OCI-LY7 (cell line): ENCODE results near the gene OLA1. TPM values are rescaled to one million over a fixed set of nuclear protein-coding genes. Genes with fewer than 3 reads are reported as not detected.

Experiments used
- BruUV-seq: library from RNA; stranded (reverse); fragments of 400-500 nt; replicated peaks from 2 replicates; lab custom pipeline; 2021; lab: Mats Ljungman, UMichigan
- CTCF ChIA-PET: fragments of 300-600 bp; sonication (Branson Sonifier 250); formaldehyde crosslinking; loops from one replicate; lab custom pipeline; 2022; ENCODE audit warnings: antibody characterized with exemption; ENCODE audit not compliant: unreplicated experiment; lab: Charles Lee
- POLR2A ChIA-PET: fragments of 300-600 bp; sonication (Branson Sonifier 250); formaldehyde crosslinking; loops from one replicate; lab custom pipeline; 2022; ENCODE audit warnings: antibody characterized with exemption; lab: Charles Lee
- DNase-seq: peaks from one replicate; pipeline ENCODE4 v3.0.0-alpha.2; 2015; ENCODE audit warnings: low spot score
- H2AFZ ChIP-seq: fragments of 200-600 bp; sonication (generic), shearing (Covaris generic); 2 replicates; pipeline ENCODE4 v1.6.1; 2014; ENCODE audit warnings: mild to moderate bottlenecking, antibody characterized with exemption, low read length, moderate library complexity
- H3K27ac ChIP-seq: fragments of 200-600 bp; sonication (generic); 2 replicates; pipeline ENCODE4 v1.5.1; 2014; ENCODE audit warnings: mixed run types, low read depth, mild to moderate bottlenecking, moderate library complexity, low read length, inconsistent platforms; ENCODE audit not compliant: poor library complexity, severe bottlenecking
- H3K36me3 ChIP-seq: fragments of 200-600 bp; sonication (generic); 2 replicates; pipeline ENCODE4 v1.6.1; 2014; ENCODE audit warnings: mild to moderate bottlenecking, antibody characterized with exemption, low read length, moderate library complexity, mixed read lengths; ENCODE audit not compliant: insufficient read depth
- H3K4me1 ChIP-seq: fragments of 200-600 bp; sonication (generic); 2 replicates; pipeline ENCODE4 v1.5.1; 2014; ENCODE audit warnings: mild to moderate bottlenecking, low read length; ENCODE audit not compliant: insufficient read depth, poor library complexity, severe bottlenecking
- H3K4me2 ChIP-seq: fragments of 200-600 bp; sonication (generic); 2 replicates; pipeline ENCODE4 v1.6.1; 2014; ENCODE audit warnings: mild to moderate bottlenecking, low read length
- H3K4me3 ChIP-seq: fragments of 200-600 bp; sonication (generic); 2 replicates; pipeline ENCODE4 v1.5.1; 2014; ENCODE audit warnings: mild to moderate bottlenecking, low read depth, low read length; ENCODE audit not compliant: poor library complexity, severe bottlenecking
- H3K79me2 ChIP-seq: fragments of 200-600 bp; sonication (generic); 2 replicates; pipeline ENCODE4 v1.6.1; 2016; ENCODE audit warnings: low read depth, mild to moderate bottlenecking, low read length, moderate library complexity, mixed read lengths; ENCODE audit not compliant: insufficient read depth
- H3K9me2 ChIP-seq: fragments of 200-600 bp; sonication (generic); 2 replicates; pipeline ENCODE4 v1.6.1; 2016; ENCODE audit warnings: mild to moderate bottlenecking, low read length, mixed read lengths; ENCODE audit not compliant: insufficient read depth
- H3K9me3 ChIP-seq: fragments of 200-600 bp; sonication (generic); 2 replicates; pipeline ENCODE4 v1.6.1; 2014; ENCODE audit warnings: mild to moderate bottlenecking, mixed run types, low read length, mixed read lengths
- H4K20me1 ChIP-seq: fragments of 200-600 bp; sonication (generic); 2 replicates; pipeline ENCODE4 v1.6.1; 2014; ENCODE audit warnings: mild to moderate bottlenecking, antibody characterized with exemption, low read length, moderate library complexity, mixed read lengths; ENCODE audit not compliant: insufficient read depth
- EZH2phosphoT487 ChIP-seq: fragments of 200-600 bp; sonication (generic); IDR thresholded peaks from 2 replicates; pipeline ENCODE4 v1.6.1; 2018; ENCODE audit warnings: low read depth, borderline replicate concordance, mild to moderate bottlenecking, mixed run types, antibody characterized with exemption, low read length, moderate library complexity, mixed read lengths
- intact Hi-C: fragments of 100-400 bp; cut with micrococcal nuclease; formaldehyde crosslinking; loops from one replicate; pipeline ENCODE4 v1.10.0; 2022; ENCODE audit not compliant: unreplicated experiment
- total RNA-seq, 2 experiments: library from RNA; depleted of rRNA in 1 of 2; stranded (reverse); fragments of >200 nt in 1 of 2; shearing (Covaris generic) in 1 of 2; gene quantifications; 2 replicates each; pipeline ENCODE4 v1.2.3, GENCODE V29; 2014 to 2022
- TF ChIP-seq, protein P1 (sequence below): fragments of 200-600 bp; sonication (generic); conservative IDR thresholded peaks from 2 replicates; pipeline ENCODE4 v1.5.1; 2014; ENCODE audit warnings: mild to moderate bottlenecking, antibody characterized with exemption, low read length, moderate library complexity, mixed read lengths

The OLA1 gene
- total RNA-seq, 2 experiments from 2014 or later = 66.0 to 116 TPM

DNA sequence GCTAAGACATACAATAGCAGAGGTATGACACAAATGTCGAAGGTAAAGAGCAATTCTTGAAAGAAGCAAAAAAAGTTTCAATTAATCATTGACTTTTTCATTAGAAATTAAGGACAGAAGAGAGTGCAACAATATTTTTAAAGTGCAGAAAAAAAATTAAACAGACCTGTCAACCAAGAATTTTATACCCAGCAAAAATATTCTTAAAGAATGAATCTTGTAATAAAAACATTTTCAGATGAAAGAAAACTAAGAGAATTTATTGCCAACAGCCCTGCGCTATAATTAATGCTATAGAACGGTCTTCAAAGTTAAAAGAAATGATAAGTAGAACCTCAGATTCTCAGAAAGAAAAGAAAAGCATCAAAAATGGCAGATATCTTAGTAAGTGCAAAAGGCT is 79.0 kb downstream of the OLA1 start:
- Histone ChIP-seq H3K27ac (no peak overlapping the region), H3K4me3 (no peak overlapping the region), H3K4me1 (peaks cover 9% of the 10 kb centered on the region), H4K20me1 (no peaks in the 10 kb centered on the region), H2AFZ (no peak overlapping the region), H3K9me2 (no peaks in the 10 kb centered on the region), H3K79me2 (peaks cover 14% of the 10 kb centered on the region; the same call in 1 of the 2 replicates), H3K36me3 (peaks cover 59% of the 10 kb centered on the region), H3K4me2 (no peak overlapping the region), H3K9me3 (peaks cover 39% of the 10 kb centered on the region)
- peak; percentile 4 for DNase-seq
- intact Hi-C loops = no loop called here
- POLR2A ChIA-PET = no interaction called here
- no peak for TF ChIP-seq EZH2phosphoT487
- TF ChIP-seq, protein P1, sequence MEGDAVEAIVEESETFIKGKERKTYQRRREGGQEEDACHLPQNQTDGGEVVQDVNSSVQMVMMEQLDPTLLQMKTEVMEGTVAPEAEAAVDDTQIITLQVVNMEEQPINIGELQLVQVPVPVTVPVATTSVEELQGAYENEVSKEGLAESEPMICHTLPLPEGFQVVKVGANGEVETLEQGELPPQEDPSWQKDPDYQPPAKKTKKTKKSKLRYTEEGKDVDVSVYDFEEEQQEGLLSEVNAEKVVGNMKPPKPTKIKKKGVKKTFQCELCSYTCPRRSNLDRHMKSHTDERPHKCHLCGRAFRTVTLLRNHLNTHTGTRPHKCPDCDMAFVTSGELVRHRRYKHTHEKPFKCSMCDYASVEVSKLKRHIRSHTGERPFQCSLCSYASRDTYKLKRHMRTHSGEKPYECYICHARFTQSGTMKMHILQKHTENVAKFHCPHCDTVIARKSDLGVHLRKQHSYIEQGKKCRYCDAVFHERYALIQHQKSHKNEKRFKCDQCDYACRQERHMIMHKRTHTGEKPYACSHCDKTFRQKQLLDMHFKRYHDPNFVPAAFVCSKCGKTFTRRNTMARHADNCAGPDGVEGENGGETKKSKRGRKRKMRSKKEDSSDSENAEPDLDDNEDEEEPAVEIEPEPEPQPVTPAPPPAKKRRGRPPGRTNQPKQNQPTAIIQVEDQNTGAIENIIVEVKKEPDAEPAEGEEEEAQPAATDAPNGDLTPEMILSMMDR = no peak
- no TSS peak for BruUV-seq
- CTCF ChIA-PET = no interaction called here

DNA sequence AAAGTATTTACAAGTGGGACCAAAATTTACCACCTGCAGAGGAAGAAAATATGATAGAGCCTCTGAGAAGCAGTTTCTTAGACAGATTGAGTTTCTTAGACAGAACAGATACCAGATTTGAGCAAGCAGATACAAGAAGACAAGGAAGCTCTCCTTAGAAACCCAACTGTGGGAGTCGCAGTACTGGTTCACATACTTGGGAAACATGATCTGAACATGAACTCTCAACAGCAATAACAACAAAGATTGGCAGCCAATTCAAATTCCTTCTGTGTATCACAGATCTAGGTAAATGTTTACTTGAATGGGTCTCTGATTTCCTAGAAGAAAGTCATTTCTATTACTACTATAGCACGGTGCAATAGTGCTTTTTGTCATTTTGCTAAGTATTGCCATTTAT is 82.1 kb downstream of the OLA1 start:
- H3K9me3 ChIP-seq = peaks cover 44% of the 10 kb centered on the region
- no peak for DNase-seq
- ChIA-PET CTCF (no interaction called here), POLR2A (interaction anchor here (1.1 kb wide), 1 partner anchor 50 kb away, joined by 3 read pairs; no protein-coding TSS in a partner anchor)
- H3K4me3 ChIP-seq = no peak overlapping the region
- H2AFZ ChIP-seq = no peak overlapping the region
- BruUV-seq = no TSS peak
- intact Hi-C loops = no loop called here
- H3K9me2 ChIP-seq = no peaks in the 10 kb centered on the region
- TF ChIP-seq EZH2phosphoT487 = no peak
- TF ChIP-seq, protein P1 = no peak
- H4K20me1 ChIP-seq = 0 out of 2 replicates have a peak, but pooled peaks cover 6% of the 10 kb centered on the region
- no peak overlapping the region for H3K4me2 ChIP-seq
- no peak overlapping the region for H3K27ac ChIP-seq
- peaks cover 6% of the 10 kb centered on the region; the same call in 1 of the 2 replicates for H3K79me2 ChIP-seq
- no peaks in the 10 kb centered on the region for H3K4me1 ChIP-seq
- H3K36me3 ChIP-seq = peaks cover 44% of the 10 kb centered on the region

DNA sequence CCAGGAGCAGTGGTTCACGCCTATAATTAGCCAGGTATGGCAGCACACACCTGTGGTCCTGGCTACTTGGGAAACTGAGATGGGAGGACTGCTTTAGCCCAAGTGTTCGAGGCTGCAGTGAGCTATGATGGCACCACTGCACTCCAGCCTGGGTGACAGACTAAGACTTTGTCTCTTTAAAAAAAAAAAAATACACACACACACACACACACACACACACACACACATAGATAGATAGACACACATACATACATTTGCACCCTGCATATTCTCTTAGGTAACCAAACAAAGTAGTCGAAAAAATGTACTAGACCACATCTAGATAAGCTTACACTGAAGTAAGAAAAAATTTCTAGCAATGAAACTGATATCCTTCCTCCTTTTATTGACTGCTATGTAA is 86.8 kb downstream of the OLA1 start:
- no peak overlapping the region for H3K4me2 ChIP-seq
- POLR2A ChIA-PET = interaction anchor here (0.6 to 1.2 kb wide), 2 partner anchors 10 to 713 kb away, joined by 4 to 7 read pairs; no protein-coding TSS in a partner anchor
- no peaks in the 10 kb centered on the region for H3K4me1 ChIP-seq
- no peak overlapping the region for H3K4me3 ChIP-seq
- H4K20me1 ChIP-seq = 0 out of 2 replicates have a peak, but pooled peaks cover 6% of the 10 kb centered on the region
- CTCF ChIA-PET = no interaction called here
- BruUV-seq = no TSS peak
- H3K9me3 ChIP-seq = peaks cover 11% of the 10 kb centered on the region
- no peaks in the 10 kb centered on the region for H3K9me2 ChIP-seq
- peaks cover 17% of the 10 kb centered on the region for H3K36me3 ChIP-seq
- TF ChIP-seq, protein P1 = no peak
- TF ChIP-seq EZH2phosphoT487 = no peak
- H3K27ac ChIP-seq = no peak overlapping the region
- intact Hi-C loops = no loop called here
- H3K79me2 ChIP-seq = peaks cover 6% of the 10 kb centered on the region; the same call in 1 of the 2 replicates
- no peak overlapping the region for H2AFZ ChIP-seq
- no peak for DNase-seq
